NCI-H2196 treated with DMSO at 0.1 percent for 48 hours (cell line): ENCODE data around the gene UBE2I.

Experiments
- DNase-seq: peaks from one replicate; lab custom pipeline; 2025; ENCODE audit not compliant: unreplicated experiment; lab: John Stamatoyannopoulos, UW

The UBE2I gene

DNA sequence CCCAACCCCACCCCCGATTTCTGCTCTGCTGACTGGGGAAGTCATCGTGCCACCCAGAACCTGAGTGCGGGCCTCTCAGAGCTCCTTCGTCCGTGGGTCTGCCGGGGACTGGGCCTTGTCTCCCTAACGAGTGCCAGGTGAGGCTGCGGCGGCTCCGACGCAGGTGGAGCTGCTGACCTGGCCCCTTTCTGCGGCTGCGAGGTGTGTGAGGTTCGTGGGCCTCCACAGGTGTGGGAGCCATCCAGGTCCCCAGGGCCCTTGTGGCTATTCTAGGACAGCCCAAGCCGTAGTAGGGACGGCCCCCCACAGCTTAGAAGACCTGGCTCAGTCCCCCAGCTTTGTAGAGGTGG, 3.0 kb downstream of the UBE2I start:
- no peak for DNase-seq

DNA sequence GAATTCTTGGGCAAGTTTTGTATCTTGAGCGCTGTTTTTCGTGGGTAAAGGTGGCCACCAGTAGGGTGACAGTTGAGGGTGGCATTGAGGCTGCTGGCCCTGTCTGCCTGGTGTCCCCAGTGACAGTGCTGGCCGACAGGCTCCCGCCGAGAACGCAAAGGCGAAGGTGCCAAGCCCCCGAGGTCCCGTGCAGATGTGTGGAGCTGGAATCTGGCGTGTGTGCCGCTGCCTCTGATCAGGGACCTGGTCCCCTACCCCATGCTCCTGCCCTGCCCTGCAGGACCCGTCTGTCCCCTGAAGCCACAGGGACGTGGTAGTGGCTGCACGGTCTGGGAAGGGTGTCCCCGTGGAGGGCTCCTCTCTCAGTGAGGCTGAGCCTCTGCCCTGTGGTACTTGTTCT, 3.5 kb downstream of the UBE2I start:
- no peak for DNase-seq

DNA sequence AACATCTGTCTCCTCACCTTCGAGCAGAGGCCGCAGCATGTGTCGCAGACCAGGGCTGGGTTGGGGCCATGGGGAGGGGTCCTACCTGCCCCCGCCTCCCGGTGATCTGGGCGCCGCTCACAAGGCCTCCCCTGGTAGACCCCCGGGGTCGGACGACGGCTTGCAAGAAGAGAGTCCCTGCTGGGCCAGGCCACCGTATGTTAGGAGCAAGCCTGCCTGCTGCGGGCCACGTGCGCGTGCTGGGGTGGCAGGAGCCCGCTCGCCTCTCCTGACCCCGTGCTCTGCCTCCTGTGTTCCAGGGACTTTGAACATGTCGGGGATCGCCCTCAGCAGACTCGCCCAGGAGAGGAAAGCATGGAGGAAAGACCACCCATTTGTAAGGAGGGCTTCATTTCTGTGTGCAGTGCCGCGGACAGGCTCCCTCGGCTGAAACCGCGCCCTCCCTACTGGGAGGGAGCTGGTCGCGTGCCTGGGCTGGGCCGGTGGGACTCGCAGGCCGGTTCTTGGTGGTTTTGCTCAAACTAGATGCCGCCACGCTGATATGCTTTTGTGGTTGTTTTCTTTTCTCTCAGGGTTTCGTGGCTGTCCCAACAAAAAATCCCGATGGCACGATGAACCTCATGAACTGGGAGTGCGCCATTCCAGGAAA, 4.4 kb downstream of the UBE2I start:
- DNase-seq = no peak

DNA sequence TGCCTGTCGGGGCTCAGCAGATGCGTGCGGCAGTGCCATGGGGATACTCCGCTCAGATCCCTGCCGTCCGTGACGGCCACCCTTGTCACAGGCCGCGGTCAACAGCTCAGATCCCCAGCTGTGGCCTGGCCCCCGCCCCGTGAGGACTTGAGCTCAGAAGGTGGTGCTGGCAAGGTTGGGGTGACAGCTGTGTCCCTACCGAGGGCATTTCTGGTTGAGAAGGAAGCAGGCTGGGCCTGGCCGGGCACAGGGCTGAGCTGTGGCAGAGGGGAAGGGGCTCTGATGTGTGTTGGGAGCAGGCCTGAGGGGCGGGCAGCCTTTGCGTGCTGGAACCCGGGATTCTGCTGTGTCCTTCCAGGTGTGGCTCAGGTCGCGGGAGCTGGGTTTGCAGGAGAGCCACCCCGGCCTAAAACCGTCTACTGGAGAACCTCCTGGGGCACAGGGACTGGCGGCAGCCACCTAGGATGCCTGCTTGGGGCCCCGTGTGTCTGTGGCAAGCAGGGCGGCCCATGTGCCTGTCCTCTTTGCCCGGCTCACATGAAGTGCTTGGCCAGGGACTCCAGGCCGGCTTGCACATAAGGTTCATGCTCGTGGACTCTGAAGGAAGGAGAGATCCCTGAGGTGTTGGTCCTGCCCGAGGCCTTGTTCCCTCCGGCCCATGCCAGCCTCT, 5.1 kb downstream of the UBE2I start:
- DNase-seq = no peak

DNA sequence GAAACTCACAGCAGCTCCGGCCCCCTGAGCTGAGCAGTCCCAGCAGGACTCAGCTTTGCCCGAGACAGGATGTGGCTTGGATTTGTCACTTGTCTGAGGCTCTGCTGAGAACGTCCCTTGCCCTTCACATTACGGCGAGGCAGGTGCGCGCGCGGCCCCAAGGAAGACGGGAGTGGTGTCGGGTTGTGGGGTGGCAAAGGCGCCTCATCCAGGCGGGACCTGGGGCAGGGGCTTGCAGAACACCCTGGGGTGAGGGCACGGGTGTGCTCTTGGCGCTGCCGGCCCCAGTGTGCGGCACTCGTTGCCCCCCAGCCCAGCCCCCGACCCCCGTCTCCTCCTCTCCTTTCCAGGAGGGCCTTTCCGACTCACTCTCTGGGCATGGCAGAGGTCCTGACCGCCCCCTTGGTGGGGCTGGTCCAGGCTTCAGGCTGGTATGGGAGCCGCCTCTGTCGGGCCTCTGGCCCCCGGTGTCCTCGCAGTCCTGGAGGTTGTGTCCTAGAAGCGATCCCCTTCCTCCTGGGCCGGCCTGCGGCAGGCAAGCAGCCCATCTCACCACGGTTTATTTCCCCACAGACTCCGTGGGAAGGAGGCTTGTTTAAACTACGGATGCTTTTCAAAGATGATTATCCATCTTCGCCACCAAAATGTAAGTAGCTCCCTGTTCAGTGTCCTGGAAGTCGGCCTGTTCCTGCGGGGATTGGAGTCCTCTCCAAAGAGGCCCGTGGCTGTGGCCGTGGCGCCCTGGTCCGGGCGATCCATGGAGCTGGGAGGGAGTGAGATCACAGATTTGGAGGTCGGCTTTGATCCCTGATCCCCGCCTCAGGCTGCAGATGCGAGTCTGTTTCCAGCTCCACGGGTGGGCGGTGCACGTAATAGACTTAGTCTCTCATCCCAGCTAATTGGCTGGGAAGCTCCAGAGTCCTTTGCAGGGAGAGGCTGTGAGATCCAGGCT, 5.9 kb downstream of the UBE2I start:
- no peak for DNase-seq

DNA sequence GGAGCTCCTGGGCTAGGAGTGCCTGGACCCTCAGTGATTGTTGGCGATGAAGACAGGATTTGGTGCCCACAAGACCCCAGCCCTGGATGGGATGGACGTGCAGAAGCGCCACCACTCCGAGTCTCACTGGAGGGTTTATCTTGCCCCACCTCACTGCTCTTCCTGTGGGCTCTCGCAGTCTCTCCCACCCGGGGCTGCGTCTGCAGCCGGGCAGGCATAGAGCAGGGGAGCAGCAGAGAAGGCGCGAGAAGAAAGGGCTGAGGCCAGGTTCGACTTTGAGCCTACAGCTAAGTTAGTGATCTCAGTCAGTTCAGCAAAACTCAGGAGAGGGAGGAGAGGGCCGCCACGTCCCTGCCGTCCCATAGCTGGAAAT, 6.6 kb downstream of the UBE2I start:
- no peak for DNase-seq

DNA sequence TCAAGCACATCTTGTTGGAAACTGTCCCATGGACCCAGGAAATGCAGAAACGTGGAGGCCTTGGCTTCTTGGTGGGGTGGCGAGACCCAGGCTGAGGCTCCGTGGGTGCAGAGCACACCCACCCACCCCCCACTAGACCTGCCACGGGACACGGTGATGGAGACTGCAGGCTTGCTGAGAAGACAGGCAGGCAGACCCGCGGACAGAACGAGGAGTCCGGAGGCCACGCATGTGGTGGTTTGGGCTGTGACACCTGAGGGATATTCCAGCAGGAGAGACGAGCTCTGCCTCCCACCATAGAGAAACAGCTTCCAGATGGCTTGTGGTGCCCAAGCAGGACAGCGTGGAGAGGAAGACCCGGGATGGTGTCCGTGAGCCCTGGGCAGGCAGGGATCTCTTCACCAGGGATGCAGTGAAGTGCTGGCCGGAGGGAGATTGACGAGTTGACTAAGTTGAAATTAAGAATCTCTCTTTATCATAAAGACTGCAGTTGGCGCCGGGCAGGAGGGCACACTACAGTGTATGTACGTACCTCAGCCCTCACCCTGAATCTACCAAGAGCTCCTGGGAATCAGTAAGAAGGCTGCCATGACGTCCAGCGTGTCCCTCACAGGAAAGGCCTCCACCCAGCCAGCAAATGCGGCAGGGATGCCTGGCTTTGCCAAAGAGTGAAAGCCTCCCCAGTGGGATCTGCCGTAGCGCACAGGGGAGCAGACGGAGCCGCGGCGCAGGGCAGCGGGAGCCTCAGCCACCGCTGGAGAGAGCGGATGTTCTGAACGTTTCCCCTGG, 8.2 kb downstream of the UBE2I start:
- no peak for DNase-seq

DNA sequence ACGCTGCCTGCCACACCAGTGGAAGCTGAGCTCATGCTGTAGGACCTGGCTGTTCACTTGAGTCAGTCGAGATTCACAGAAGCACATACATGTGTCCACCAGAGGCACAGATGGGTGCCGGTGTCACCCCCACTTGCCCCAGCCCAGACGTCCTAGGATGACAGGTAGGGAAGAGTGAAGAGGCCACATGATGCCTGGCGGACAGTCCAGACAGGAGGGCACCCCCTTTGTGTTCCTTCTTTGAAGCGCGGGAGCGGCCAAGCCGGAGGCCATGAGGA, 8.8 kb downstream of the UBE2I start:
- no peak for DNase-seq

DNA sequence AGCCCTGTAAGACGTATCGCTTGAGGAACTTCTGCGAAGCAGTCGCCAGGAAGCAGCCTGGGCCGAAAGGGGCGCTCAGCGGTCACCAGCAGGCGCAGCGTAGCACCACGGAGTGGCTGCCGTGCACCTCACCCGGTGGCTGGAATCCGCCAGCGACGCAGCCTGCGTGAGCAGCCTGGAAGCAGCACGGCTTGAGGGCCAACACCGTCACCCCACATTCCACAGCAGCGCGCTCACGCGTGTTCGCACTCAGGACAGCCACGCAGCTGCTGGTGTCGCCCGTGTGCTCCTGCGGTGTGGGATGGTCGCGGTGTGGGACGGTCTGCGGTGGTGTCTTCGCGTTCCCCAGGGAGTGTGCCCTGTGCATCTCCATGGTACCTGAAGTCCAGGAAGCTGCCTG, 9.6 kb downstream of the UBE2I start:
- DNase-seq = no peak

DNA sequence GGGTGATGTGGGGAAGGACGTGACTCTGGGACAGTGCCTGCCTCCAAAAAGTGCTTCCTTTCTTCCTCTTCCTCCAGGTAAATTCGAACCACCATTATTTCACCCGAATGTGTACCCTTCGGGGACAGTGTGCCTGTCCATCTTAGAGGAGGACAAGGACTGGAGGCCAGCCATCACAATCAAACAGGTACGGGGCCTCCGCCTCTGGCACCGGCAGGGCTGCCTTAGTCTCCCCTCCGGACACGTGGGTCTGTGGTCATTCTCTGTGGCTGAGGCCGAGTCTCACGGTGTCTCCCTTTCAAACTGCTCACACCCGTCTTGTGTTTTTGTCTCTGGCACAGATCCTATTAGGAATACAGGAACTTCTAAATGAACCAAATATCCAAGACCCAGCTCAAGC, 10.7 kb downstream of the UBE2I start:
- no peak for DNase-seq

DNA sequence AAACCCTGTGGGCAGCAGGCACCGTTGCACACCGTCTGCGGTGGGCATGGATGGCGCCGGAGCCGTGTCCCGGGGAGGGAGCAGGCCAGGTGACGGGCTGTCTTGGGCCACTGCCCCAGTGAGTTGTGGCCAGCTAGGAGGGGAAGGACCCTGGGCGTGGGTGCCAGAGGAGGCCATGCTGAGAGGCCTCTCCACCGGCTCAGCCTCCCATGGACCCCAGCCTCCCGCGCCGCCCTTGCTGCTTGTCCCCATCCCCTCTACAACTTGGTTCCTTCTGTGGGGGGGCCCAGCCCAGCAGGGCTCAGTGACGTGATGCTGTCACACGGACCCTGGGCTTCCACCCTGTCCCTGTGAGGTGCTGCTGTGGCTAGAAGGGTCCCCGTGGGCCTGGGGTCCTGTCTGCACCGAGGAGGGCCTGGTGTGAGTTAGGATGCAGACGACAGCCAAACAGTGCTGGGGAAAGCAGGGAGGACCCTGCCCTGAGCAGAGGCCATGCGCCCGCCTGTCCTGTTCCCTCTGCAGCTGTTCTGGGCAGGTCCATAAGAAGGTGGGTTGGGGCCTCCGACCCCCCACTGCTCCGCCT, 11.3 kb downstream of the UBE2I start:
- no peak for DNase-seq

DNA sequence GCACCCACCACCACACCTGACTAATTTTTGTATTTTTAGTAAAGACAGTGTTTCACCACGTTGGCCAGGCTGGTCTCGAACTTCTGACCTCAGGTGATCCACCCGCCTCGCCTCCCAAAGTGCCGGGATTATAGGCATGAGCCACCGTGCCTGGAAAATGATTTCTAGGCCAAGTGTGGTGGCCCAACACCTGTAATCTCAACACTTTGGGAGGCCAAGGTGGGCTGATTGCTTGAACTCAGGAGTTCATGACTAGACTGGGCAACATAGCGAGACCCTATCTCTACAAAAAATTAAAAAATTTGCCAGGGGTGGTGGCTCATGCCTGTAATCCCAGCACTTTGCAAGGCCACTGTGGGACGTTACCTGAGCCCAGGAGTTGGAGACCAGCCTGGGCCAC, 13.0 kb downstream of the UBE2I start:
- DNase-seq = no peak

DNA sequence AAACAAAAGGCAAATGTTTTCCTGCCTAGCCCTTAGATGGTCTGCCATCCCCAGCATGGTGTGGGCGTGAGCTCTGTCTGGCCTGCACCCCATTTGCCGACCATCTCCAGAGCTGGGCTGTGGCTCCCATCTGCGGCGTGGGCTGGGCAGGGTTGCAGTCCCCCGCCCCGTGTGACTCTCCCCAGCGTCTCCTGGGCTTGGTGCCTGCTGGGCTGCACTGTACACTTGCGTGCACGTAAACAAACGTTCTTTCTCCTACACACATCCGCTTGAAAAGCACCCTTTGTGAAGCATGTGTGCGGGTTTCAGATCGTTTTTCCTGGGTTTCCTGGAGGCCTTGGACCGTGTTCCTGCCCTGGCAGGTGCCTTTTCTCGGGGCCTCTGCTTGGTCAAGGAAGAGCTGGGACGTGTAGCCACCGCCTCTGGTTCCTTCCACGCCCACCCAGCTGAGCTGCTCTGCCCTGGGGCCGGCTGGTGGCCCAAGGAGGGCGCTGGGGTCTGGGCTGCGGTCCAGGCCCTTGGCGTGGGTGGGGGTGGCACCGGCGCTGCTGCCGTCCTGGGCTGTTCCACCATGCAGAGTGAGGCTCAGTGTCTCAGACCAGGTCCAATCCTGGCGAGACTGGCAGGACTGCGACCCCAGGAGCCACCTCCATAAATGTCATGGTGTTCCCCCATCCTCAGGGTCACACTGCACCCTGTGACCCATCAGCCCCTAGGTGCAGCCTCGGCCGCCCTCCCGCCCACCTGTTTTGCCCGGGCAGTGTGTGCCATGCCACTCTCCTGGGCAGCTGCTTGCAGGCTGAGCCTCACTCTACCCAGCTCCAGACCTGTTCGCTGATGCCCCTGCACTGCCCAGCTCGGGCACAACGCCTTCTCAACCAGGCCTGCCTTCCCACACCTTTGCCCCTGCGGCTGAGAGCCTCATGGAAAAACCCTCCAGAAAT, 14.1 kb downstream of the UBE2I start:
- peak; percentile 66 for DNase-seq

DNA sequence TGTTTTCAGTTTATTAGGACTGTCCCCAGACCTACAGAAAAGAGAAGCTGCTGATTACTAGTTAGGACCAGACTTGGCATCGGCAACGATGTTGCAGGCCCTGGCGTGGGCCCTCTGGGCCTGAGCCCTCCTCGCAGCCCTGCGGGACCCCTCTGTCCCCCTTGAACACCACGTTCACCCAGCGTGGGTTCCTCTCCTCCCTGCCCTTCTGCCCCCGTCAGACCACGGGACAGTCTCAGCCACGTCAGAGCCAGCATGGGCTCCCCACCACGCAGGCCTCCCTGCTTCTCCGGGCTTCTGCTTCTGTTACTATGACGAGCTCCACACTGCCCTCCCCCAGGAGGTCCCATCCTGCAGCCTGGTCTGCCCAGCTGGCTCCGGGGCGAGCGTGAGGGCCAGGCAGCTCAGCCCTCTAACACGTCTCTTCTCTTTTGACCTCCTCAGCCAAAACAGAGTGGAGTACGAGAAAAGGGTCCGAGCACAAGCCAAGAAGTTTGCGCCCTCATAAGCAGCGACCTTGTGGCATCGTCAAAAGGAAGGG, 14.9 kb downstream of the UBE2I start:
- DNase-seq = no peak

DNA sequence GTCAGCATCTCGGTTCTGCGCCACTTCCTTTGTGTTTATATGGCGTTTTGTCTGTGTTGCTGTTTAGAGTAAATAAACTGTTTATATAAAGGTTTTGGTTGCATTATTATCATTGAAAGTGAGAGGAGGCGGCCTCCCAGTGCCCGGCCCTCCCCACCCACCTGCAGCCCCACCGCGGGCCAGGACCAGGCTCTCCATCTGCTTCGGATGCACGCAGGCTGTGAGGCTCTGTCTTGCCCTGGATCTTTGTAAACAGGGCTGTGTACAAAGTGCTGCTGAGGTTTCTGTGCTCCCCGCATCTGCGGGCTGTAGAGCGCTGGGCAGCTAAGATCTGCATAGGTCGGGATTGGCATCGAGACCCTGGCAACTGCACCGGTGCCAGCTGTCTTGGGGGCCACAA, 15.8 kb downstream of the UBE2I start:
- DNase-seq = no peak

DNA sequence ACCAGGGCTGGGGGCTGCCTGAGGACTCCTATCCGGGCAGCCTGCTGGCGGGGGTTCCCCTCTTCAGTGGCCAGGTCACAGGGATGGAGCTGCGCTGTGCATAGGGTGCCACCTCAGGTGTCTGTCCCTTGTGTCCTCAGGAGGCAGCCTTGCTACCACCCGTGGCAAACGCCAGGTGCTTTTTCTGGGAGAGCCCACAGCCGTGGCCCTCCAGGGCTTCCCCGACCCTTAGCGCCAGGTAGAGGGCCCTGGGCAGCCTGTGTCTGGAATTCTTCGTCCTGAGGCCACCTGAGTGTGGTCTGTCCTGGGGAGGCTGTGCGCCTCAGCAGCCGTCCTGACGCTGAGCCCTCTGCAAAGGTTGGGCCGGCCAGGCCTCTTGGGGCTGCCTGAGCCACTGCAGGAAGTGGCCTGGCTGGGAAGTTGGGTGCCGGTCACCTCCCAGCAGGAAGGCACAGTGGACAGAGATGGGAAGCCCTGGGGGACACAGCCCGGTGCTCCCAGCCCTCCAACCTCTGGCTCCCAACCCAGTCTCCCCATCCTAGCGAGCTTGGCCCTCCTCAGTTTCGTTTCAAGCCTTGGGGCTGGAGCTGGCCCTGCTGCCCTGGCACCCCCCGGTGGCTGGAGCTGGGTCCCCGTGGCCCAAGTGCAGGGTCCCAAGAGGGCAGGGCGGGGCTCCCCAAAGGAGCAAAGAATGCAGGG, 16.4 kb downstream of the UBE2I start:
- DNase-seq = no peak

DNA sequence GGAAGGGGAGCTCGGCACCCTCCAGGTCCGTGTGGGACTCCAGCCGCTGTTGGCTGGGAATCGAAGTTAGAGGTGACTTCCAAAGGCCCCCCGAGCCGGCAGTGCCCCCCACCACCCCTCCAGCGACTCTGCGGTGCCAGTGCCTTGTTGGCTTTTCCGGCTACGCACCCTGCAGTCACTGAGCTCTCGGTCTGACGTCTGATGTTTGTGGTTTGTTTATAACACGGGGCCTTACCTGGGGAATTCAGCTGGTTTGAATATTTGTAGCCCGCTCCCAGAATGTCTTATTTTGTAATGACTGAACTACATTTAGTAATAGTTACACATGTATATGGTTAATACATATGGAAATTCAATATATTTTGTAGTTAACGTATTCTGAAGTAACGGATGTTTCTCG, 17.0 kb downstream of the UBE2I start:
- no peak for DNase-seq

DNA sequence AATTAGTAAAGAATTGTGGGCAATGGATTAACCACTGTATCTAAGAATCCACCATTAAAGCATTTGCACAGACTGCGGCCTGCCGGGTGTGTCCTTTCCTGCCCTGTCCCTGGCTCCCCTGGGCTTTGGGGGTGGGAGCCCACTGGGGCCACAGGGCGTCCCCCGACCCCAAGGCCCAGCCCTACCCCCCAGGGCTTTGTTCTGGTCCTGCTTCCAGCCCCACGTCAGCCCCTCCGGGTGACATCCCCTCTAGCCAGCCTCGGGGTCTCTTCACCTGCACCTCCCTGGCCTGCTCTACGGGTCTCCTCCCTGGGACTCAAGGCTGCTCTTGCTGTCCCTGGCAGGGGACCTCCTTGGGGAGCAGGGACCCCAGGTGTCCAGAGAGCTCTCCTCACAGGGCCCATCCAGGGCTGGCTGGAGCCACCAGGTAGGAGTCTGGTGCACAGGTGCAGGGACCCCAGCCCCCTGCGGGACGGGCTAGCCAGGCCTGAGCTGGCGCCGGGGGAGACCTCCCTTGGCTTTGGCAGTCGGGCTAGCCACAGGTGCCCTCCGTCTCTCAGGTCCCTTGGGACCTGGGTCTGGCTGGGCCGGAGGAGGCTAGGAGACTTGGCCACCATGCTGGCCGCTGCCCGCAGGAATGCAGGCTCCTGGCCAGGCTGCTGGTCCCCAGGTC, 17.6 kb downstream of the UBE2I start:
- no peak for DNase-seq

DNA sequence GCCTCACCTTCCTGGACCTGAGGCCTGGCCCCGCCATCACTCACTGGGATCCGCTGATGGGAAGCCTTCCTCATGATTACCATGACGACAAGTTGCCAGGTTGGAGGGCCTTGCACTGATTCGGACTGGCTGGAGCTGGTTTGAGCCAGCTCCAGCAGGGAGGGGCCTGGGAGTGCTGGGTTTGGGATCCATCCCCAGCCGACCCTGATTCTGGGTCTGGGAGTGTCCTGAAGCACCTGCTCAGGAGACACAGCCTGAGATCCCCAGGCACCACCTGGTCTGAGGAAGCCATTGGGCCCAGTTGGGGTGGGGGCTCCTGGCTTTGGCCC, 18.1 kb downstream of the UBE2I start:
- DNase-seq = no peak
